SU-DHL-6 (cell line): Measurements from ENCODE around the gene CLIP4.

Experiments
- H2AFZ ChIP-seq: fragments of 200-600 bp; sonication (generic); 2 replicates; pipeline ENCODE4 v1.6.1; 2014; ENCODE audit warnings: low read depth, mild to moderate bottlenecking, moderate library complexity, mixed read lengths, antibody characterized with exemption, low read length; ENCODE audit not compliant: severe bottlenecking
- H3F3A ChIP-seq: fragments of 200-600 bp; shearing (Covaris generic); 2 replicates; pipeline ENCODE4 v1.6.0; 2016; ENCODE audit warnings: antibody characterized with exemption, mild to moderate bottlenecking; ENCODE audit not compliant: insufficient read depth
- H3K27ac ChIP-seq: fragments of 200-600 bp; sonication (generic); 2 replicates; pipeline ENCODE4 v1.5.1; 2016; ENCODE audit warnings: low read depth, mild to moderate bottlenecking, low read length, moderate library complexity, mixed read lengths
- H3K27me3 ChIP-seq: fragments of 200-600 bp; sonication (generic), shearing (Covaris generic); 2 replicates; pipeline ENCODE4 v1.6.0; 2014; ENCODE audit warnings: mild to moderate bottlenecking, low read length
- H3K36me3 ChIP-seq: fragments of 200-600 bp; sonication (generic); 2 replicates; pipeline ENCODE4 v1.6.1; 2014; ENCODE audit warnings: mild to moderate bottlenecking, low read length, mixed read lengths
- H3K4me2 ChIP-seq: fragments of 300-600, 200-600 bp; shearing (Covaris generic), sonication (generic); 2 replicates; pipeline ENCODE4 v1.6.0; 2014; ENCODE audit warnings: low read length, low read depth, mild to moderate bottlenecking; ENCODE audit not compliant: poor library complexity, severe bottlenecking
- H3K4me3 ChIP-seq: fragments of 200-600 bp; sonication (generic); 2 replicates; pipeline ENCODE4 v1.5.1; 2014; ENCODE audit warnings: antibody characterized with exemption, low read length, mild to moderate bottlenecking, mixed read lengths; ENCODE audit not compliant: insufficient read depth, poor library complexity, severe bottlenecking
- H3K79me2 ChIP-seq: fragments of 200-600 bp; sonication (generic); 2 replicates; pipeline ENCODE4 v1.6.1; 2014; ENCODE audit warnings: mild to moderate bottlenecking, low read length, moderate library complexity; ENCODE audit not compliant: insufficient read depth
- H3K9ac ChIP-seq: fragments of 200-600 bp; sonication (generic); 2 replicates; pipeline ENCODE4 v1.7.0; 2014; ENCODE audit warnings: mild to moderate bottlenecking, low read length
- H3K9me2 ChIP-seq: fragments of 200-600 bp; sonication (generic); replicated peaks from 2 replicates; pipeline ENCODE4 v1.6.1; 2014; ENCODE audit warnings: low read length; ENCODE audit not compliant: insufficient read depth
- H3K9me3 ChIP-seq: fragments of 200-600 bp; sonication (generic); 2 replicates; pipeline ENCODE4 v1.6.1; 2014; ENCODE audit warnings: low read length, mixed read lengths; ENCODE audit not compliant: insufficient read depth
- H4K20me1 ChIP-seq: fragments of 200-600 bp; sonication (generic); 2 replicates; pipeline ENCODE4 v1.6.1; 2014; ENCODE audit warnings: low read depth, mild to moderate bottlenecking, antibody characterized with exemption, low read length, moderate library complexity, mixed read lengths
- EZH2phosphoT487 ChIP-seq: fragments of 200-600 bp; sonication (generic), shearing (Covaris generic); conservative IDR thresholded peaks from 2 replicates; pipeline ENCODE4 v1.6.1; 2018; ENCODE audit warnings: mild to moderate bottlenecking, antibody characterized with exemption, low read length, moderate library complexity, mixed read lengths
- TF ChIP-seq, protein P1 (sequence below): fragments of 200-600 bp; sonication (generic); IDR thresholded peaks from one replicate; pipeline ENCODE4 v1.5.1; 2017; ENCODE audit warnings: antibody characterized with exemption, mild to moderate bottlenecking, low read length, moderate library complexity; ENCODE audit not compliant: insufficient read depth, poor library complexity, severe bottlenecking

CLIP4 gene

DNA sequence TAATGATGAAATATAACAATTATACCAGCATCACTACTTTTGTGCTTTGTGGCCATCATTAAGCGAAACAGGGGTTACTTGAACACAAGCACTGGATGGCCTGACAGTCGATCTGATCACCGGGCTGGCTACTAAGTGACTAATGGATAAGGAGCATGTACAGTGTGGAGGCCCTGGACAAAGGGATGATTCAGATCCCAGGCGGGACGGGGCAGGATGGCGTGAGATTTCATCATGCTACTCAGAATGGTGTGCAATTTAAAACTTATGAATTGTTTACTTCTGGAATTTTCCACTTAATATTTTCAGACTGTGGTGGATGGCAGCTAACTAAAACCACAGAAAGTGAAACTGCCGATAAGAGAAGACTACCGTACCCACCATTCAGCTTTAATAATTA, 7.0 kb upstream of the CLIP4 start:
- Histone ChIP-seq H3K27me3 (no peaks in the 10 kb centered on the region), H3K79me2 (no peaks in the 10 kb centered on the region), H3K4me2 (no peak overlapping the region), H3K9me3 (no peaks in the 10 kb centered on the region), H3F3A (no peaks in the 10 kb centered on the region), H3K36me3 (no peaks in the 10 kb centered on the region), H3K9ac (no peak overlapping the region), H4K20me1 (no peaks in the 10 kb centered on the region), H2AFZ (no peak overlapping the region), H3K4me3 (no peak overlapping the region), H3K27ac (no peak overlapping the region), H3K9me2 (no peaks in the 10 kb centered on the region)
- no peak for TF ChIP-seq EZH2phosphoT487
- TF ChIP-seq, protein P1, sequence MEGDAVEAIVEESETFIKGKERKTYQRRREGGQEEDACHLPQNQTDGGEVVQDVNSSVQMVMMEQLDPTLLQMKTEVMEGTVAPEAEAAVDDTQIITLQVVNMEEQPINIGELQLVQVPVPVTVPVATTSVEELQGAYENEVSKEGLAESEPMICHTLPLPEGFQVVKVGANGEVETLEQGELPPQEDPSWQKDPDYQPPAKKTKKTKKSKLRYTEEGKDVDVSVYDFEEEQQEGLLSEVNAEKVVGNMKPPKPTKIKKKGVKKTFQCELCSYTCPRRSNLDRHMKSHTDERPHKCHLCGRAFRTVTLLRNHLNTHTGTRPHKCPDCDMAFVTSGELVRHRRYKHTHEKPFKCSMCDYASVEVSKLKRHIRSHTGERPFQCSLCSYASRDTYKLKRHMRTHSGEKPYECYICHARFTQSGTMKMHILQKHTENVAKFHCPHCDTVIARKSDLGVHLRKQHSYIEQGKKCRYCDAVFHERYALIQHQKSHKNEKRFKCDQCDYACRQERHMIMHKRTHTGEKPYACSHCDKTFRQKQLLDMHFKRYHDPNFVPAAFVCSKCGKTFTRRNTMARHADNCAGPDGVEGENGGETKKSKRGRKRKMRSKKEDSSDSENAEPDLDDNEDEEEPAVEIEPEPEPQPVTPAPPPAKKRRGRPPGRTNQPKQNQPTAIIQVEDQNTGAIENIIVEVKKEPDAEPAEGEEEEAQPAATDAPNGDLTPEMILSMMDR = no peak

DNA sequence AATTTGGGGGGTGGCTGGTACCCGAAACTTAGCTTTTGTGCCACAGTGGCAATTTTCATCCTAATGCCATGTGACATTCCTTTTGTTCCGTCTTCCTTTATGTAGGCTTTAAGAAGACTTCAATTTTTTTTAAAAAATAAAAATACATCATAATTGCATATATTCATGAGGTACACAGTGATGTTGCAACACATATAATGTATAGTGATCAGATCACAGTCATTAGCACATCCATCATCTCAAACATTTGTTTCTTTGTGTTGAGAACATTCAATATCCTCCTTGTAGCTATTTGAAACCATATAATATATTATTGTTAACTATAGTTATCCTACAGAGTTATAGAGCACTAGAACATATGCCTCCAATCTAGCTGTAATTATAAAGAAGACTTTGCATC, 6.0 kb upstream of the CLIP4 start:
- TF ChIP-seq, protein P1 = no peak
- no peak for TF ChIP-seq EZH2phosphoT487
- no peaks in the 10 kb centered on the region for H3K79me2 ChIP-seq
- no peaks in the 10 kb centered on the region for H4K20me1 ChIP-seq
- H3K9me2 ChIP-seq = no peaks in the 10 kb centered on the region
- H3K9me3 ChIP-seq = no peaks in the 10 kb centered on the region
- no peaks in the 10 kb centered on the region for H3F3A ChIP-seq
- no peaks in the 10 kb centered on the region for H3K36me3 ChIP-seq
- H3K9ac ChIP-seq = no peak overlapping the region
- no peaks in the 10 kb centered on the region for H3K27me3 ChIP-seq
- H3K27ac ChIP-seq = no peak overlapping the region
- no peak overlapping the region for H3K4me3 ChIP-seq
- H2AFZ ChIP-seq = no peak overlapping the region
- no peak overlapping the region for H3K4me2 ChIP-seq

DNA sequence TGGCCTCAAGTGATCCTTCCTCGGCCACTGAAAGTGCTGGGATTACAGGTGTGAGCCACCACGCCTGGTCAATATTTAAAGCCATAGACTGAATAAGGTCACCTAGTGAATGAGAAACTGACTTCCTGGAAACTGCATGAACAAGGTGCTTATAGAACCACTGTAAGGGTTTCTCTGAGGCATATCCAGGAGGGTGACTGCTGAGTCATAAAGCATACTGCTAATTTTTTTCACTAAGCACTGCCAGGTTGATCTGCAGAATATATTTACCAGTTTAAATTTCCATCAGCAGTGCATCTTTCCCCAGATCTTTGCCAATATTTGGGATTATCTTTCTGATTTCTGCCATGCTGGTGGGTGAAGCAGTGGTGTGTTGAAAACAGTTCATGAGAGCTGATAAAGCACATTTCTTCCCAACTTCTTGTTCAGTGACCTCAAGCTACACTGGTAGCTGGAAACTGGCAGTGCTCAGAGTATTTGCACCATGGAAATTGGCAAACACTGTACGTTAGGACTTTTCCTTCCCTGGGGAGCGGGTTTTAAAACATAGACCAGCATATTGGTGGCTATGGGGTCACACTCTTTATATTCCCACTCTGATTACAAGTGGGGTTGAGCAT, 4.2 kb upstream of the CLIP4 start:
- Histone ChIP-seq H3K79me2 (no peaks in the 10 kb centered on the region), H3F3A (no peaks in the 10 kb centered on the region), H3K4me3 (no peak overlapping the region), H3K27me3 (no peaks in the 10 kb centered on the region), H3K36me3 (no peaks in the 10 kb centered on the region), H3K9me2 (no peaks in the 10 kb centered on the region), H3K9ac (no peak overlapping the region), H3K27ac (no peak overlapping the region), H3K4me2 (no peak overlapping the region), H4K20me1 (no peaks in the 10 kb centered on the region), H3K9me3 (no peaks in the 10 kb centered on the region), H2AFZ (no peak overlapping the region)
- TF ChIP-seq EZH2phosphoT487 = no peak
- TF ChIP-seq, protein P1 = no peak
